ENCODE results near the gene KCNIP1. TPM values are rescaled to one million over a fixed set of nuclear protein-coding genes. Genes with fewer than 3 reads are reported as not detected.
"Not testable (repeated sequence)": the region's sequence is repeated elsewhere in the genome, so short reads cannot be mapped to it uniquely, and the experiment has no call there.

KCNIP1 gene
- total RNA-seq, 2 donors from 2014 or later = not detected

- H3K36me3 Mint-ChIP-seq (ENCODE audit: low read depth); DNase-seq; H3K9me3 ChIP-seq (ENCODE audit: control insufficient read depth, low read length, poor library complexity, severe bottlenecking); H3K4me3 Mint-ChIP-seq; ATAC-seq; H3K27ac Mint-ChIP-seq; H3K4me1 Mint-ChIP-seq: not testable (repeated sequence)
- peaks cover 35% of the 10 kb centered on the region for H3K27me3 Mint-ChIP-seq
These were observed 250.7 kb downstream of the KCNIP1 start for GRCh38 chr5:170754508-170754907.

- Mint-ChIP-seq H3K27ac (no peak overlapping the region), H3K4me3 (no peak overlapping the region), H3K4me1 (no peaks in the 10 kb centered on the region), H3K36me3 (ENCODE audit: low read depth) (no peaks in the 10 kb centered on the region), H3K27me3 (peaks cover 33% of the 10 kb centered on the region)
- DNase-seq (no peak), ATAC-seq (no peak)
- H3K9me3 ChIP-seq (ENCODE audit: control insufficient read depth, low read length, poor library complexity, severe bottlenecking) = no peaks in the 10 kb centered on the region
These were observed 252.0 kb downstream of the KCNIP1 start for GRCh38 chr5:170755679-170756456.

- no peaks in the 10 kb centered on the region for H3K4me1 Mint-ChIP-seq
- ATAC-seq = no peak
- no peak for DNase-seq
- H3K27me3 Mint-ChIP-seq = peaks cover 26% of the 10 kb centered on the region
- no peaks in the 10 kb centered on the region for H3K9me3 ChIP-seq (ENCODE audit: control insufficient read depth, low read length, poor library complexity, severe bottlenecking)
- H3K27ac Mint-ChIP-seq = no peak overlapping the region
- no peak overlapping the region for H3K4me3 Mint-ChIP-seq
- no peaks in the 10 kb centered on the region for H3K36me3 Mint-ChIP-seq (ENCODE audit: low read depth)
These were observed 252.9 kb downstream of the KCNIP1 start for GRCh38 chr5:170756691-170757090.

GRCh38 chr5:170757182-170757601 is 253.4 kb downstream of the KCNIP1 start:
- no peaks in the 10 kb centered on the region for H3K4me1 Mint-ChIP-seq
- H3K9me3 ChIP-seq (ENCODE audit: control insufficient read depth, low read length, poor library complexity, severe bottlenecking) = no peaks in the 10 kb centered on the region
- H3K36me3 Mint-ChIP-seq (ENCODE audit: low read depth) = no peaks in the 10 kb centered on the region
- peaks cover 26% of the 10 kb centered on the region for H3K27me3 Mint-ChIP-seq
- H3K4me3 Mint-ChIP-seq = no peak overlapping the region
- DNase-seq (no peak), ATAC-seq (no peak)
- no peak overlapping the region for H3K27ac Mint-ChIP-seq

- no peaks in the 10 kb centered on the region for H3K9me3 ChIP-seq (ENCODE audit: control insufficient read depth, low read length, poor library complexity, severe bottlenecking)
- no peaks in the 10 kb centered on the region for H3K36me3 Mint-ChIP-seq (ENCODE audit: low read depth)
- no peak for ATAC-seq
- no peaks in the 10 kb centered on the region for H3K4me1 Mint-ChIP-seq
- H3K4me3 Mint-ChIP-seq = no peak overlapping the region
- no peak overlapping the region for H3K27ac Mint-ChIP-seq
- peaks cover 23% of the 10 kb centered on the region for H3K27me3 Mint-ChIP-seq
- DNase-seq = no peak
These were observed 253.8 kb downstream of the KCNIP1 start for GRCh38 chr5:170757669-170758068.

GRCh38 chr5:170758481-170758880 is 254.7 kb downstream of the KCNIP1 start:
- Mint-ChIP-seq H3K27ac (no peak overlapping the region), H3K4me3 (no peak overlapping the region), H3K4me1 (no peaks in the 10 kb centered on the region), H3K27me3 (peaks cover 19% of the 10 kb centered on the region), H3K36me3 (ENCODE audit: low read depth) (no peaks in the 10 kb centered on the region)
- H3K9me3 ChIP-seq (ENCODE audit: control insufficient read depth, low read length, poor library complexity, severe bottlenecking) = no peaks in the 10 kb centered on the region
- ATAC-seq (no peak), DNase-seq (no peak)

- no peaks in the 10 kb centered on the region for H3K4me1 Mint-ChIP-seq
These were observed 256.3 kb downstream of the KCNIP1 start for GRCh38 chr5:170760113-170760512.

GRCh38 chr5:170761048-170761707 is 257.4 kb downstream of the KCNIP1 start:
- ATAC-seq (no peak), DNase-seq (no peak)
- Mint-ChIP-seq H3K4me3 (no peak overlapping the region), H3K4me1 (no peaks in the 10 kb centered on the region), H3K27me3 (peaks cover 19% of the 10 kb centered on the region), H3K27ac (no peak overlapping the region), H3K36me3 (ENCODE audit: low read depth) (no peaks in the 10 kb centered on the region)
- H3K9me3 ChIP-seq (ENCODE audit: control insufficient read depth, low read length, poor library complexity, severe bottlenecking) = no peaks in the 10 kb centered on the region

More at GRCh38 chr5:170760113-170760512, 256.3 kb downstream of the KCNIP1 start:
- no peaks in the 10 kb centered on the region for H3K36me3 Mint-ChIP-seq (ENCODE audit: low read depth)
- H3K27ac Mint-ChIP-seq = no peak overlapping the region
- peaks cover 19% of the 10 kb centered on the region for H3K27me3 Mint-ChIP-seq
- ATAC-seq (no peak), DNase-seq (no peak)
- no peak overlapping the region for H3K4me3 Mint-ChIP-seq
- H3K9me3 ChIP-seq (ENCODE audit: control insufficient read depth, low read length, poor library complexity, severe bottlenecking) = no peaks in the 10 kb centered on the region

GRCh38 chr5:170761708-170762066 is 257.9 kb downstream of the KCNIP1 start:
- Mint-ChIP-seq H3K27ac (no peak overlapping the region), H3K4me3 (no peak overlapping the region), H3K36me3 (ENCODE audit: low read depth) (no peaks in the 10 kb centered on the region), H3K4me1 (no peaks in the 10 kb centered on the region), H3K27me3 (peaks cover 19% of the 10 kb centered on the region)
- DNase-seq (no peak), ATAC-seq (no peak)
- no peaks in the 10 kb centered on the region for H3K9me3 ChIP-seq (ENCODE audit: control insufficient read depth, low read length, poor library complexity, severe bottlenecking)

- H3K4me3 Mint-ChIP-seq; DNase-seq; H3K36me3 Mint-ChIP-seq (ENCODE audit: low read depth); H3K9me3 ChIP-seq (ENCODE audit: control insufficient read depth, low read length, poor library complexity, severe bottlenecking); ATAC-seq; H3K27ac Mint-ChIP-seq; H3K4me1 Mint-ChIP-seq: not testable (repeated sequence)
- H3K27me3 Mint-ChIP-seq = peaks cover 19% of the 10 kb centered on the region
These were observed 258.5 kb downstream of the KCNIP1 start for GRCh38 chr5:170762298-170762697.

- not testable (repeated sequence) for H3K27me3 Mint-ChIP-seq; H3K9me3 ChIP-seq (ENCODE audit: control insufficient read depth, low read length, poor library complexity, severe bottlenecking); H3K4me3 Mint-ChIP-seq; H3K4me1 Mint-ChIP-seq; ATAC-seq; DNase-seq; H3K36me3 Mint-ChIP-seq (ENCODE audit: low read depth); H3K27ac Mint-ChIP-seq
These were observed 262.0 kb downstream of the KCNIP1 start for GRCh38 chr5:170765868-170766267.

- no peaks in the 10 kb centered on the region for H3K4me1 Mint-ChIP-seq
- H3K36me3 Mint-ChIP-seq (ENCODE audit: low read depth) = no peaks in the 10 kb centered on the region
- H3K4me3 Mint-ChIP-seq = no peak overlapping the region
- H3K27me3 Mint-ChIP-seq = peaks cover 9% of the 10 kb centered on the region
- DNase-seq = no peak
- no peaks in the 10 kb centered on the region for H3K9me3 ChIP-seq (ENCODE audit: control insufficient read depth, low read length, poor library complexity, severe bottlenecking)
- ATAC-seq = no peak
- no peak overlapping the region for H3K27ac Mint-ChIP-seq
These were observed 265.4 kb downstream of the KCNIP1 start for GRCh38 chr5:170769246-170769645.

- no peak for ATAC-seq
- no peak overlapping the region for H3K27ac Mint-ChIP-seq
- no peak for DNase-seq
These were observed 266.1 kb downstream of the KCNIP1 start for GRCh38 chr5:170769898-170770416.

More at GRCh38 chr5:170769898-170770416, 266.1 kb downstream of the KCNIP1 start:
- H3K4me3 Mint-ChIP-seq = no peak overlapping the region
- no peaks in the 10 kb centered on the region for H3K36me3 Mint-ChIP-seq (ENCODE audit: low read depth)
- peaks cover 9% of the 10 kb centered on the region for H3K27me3 Mint-ChIP-seq
- no peaks in the 10 kb centered on the region for H3K9me3 ChIP-seq (ENCODE audit: control insufficient read depth, low read length, poor library complexity, severe bottlenecking)
- H3K4me1 Mint-ChIP-seq = no peaks in the 10 kb centered on the region

All from T-helper 17 cell (primary cell).